Left hindlimb (tissue), 1 donor: Measurements from ENCODE around the gene ARRB2.

Experiments
- DNase-seq: peaks from one replicate; pipeline ENCODE4 v3.0.0-alpha.2; 2018

Gene ARRB2

GRCh38 chr17:4733073-4733531 lies 22.7 kb downstream of the ARRB2 start:
- no peak for DNase-seq

DNA sequence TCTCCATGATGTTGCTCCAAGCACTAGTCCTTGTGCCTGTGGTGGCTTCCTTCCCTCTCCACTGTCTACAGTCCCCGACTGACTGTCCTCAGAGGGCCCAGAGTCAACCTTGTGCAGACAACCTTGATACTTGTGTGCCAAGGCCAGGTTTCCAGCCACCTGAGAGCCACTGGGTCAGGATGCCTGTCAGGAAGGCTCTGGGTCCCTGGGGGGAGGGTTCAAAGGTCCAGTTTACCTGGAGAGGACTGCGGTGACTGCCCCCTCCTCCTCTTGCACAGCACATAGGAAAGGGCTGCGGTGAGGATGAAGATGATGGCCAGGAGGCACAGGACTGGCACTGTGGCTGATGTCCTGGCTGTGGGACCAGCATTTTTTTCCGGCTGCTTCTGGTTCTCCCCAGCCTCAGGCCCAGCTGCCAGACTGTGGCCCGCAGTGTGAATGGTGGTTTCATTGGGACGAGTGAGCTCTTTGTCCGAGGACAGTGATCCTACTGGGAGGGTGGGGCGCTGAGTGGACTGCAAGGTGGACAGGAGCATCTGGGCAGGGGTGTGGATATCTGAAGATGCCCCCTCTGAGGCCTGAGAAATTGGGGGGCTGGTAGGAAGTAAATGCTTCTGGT lies 24.5 kb downstream of the ARRB2 start:
- DNase-seq: no peak

DNA sequence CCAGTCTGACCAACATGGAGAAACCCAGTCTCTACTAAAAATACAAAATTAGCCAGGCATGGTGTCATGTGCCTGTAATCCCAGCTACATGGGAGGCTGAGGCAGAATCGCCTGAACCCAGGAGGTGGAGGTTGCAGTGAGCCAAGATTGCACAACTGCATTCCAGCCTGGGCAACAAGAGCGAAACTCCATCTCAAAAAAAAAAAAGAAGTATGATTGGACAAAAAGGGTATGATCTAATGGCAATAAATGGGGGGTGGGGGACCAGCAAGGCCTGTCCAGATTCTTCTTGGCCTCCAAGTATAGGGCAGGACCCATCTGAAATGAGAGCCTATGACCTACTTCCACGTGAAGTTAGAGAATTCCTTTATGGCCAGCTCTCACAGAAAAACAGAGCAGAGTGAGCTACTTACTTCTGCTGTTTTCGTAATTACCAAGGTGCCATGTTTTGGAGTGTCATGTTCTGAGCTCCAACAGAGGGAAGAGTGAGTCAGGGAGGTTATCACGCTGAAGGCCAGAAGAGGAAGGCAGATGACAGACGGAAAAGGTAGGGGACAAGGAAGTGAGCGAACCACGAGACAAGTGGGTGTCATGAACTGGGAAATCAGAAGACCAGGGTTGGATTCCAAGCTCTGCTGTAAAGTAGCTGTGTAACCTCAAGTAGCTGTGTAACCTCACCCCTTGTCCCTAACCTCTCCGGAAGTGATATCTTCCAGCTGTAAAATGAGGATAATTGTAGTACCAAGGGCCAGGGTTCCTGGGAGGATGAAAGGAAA lies 25.6 kb downstream of the ARRB2 start:
- no peak for DNase-seq

- no peak for DNase-seq
These were observed 28.0 kb downstream of the ARRB2 start for GRCh38 chr17:4738136-4739121.

- DNase-seq: peak; percentile 56
These were observed 28.9 kb downstream of the ARRB2 start, which contains the start of the genes CXCL16 and ZMYND15 for GRCh38 chr17:4739122-4740024. CXCL16 (minus strand) TSS chr17:4739928; CDS start chr17:4739339, 589 bp downstream. ZMYND15 (plus strand) TSS chr17:4739833; CDS start chr17:4740549, 716 bp downstream.

DNA sequence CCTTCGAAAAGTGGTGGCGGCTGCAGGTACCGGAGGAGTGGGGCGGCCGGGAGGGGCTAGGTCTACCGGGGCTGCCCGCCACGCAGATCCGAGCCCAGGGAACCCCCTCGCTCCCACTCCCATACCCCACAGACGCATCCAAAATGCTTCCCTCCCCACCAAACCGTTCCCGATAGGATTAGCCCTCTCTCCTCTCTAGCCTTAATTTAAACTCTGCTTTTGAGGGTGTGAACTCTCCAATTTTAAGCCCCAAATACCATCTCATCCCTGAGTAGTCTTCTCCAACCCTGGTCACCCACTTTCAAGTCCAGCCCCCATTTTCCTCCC lies 29.6 kb downstream of the ARRB2 start:
- DNase-seq: no peak

GRCh38 chr17:4740584-4740983 lies 30.2 kb downstream of the ARRB2 start:
- DNase-seq: no peak

DNA sequence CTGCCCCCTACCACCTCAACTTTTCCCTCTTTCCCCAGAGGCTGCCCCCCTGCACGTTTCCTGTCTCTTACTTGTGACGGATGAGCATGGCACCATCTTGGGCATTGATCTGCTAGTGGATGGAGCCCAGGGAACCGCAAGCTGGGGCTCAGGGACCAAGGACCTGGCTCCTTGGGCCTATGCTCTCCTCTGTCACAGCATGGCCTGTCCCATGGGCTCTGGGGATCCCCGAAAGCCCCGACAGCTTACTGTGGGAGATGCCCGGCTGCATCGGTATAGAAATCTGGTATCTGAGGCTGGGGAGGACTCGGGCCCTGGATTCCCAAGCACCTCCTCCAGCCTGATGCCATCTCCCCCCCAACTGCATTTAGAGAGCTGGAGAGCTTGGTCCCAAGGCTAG lies 31.1 kb downstream of the ARRB2 start:
- DNase-seq: no peak

DNA sequence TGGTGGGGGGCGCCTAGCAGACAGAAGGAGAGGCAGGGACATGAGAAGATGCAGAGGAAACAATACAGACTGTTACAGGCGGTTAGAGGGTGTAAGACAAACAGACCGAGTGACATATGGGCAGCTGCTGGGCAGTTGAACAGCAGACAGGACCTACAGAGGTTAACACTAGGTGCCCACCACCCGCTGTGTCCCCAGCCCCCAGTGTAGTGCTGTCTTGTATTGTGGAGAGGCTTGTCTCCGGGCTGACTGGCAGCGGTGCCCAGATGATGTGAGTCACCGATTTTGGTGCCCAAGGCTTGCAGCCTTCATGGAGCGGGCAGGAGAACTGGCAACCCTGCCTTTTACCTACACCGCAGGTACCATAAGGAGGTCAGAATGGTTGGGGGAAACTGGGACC lies 31.7 kb downstream of the ARRB2 start:
- DNase-seq: no peak

DNA sequence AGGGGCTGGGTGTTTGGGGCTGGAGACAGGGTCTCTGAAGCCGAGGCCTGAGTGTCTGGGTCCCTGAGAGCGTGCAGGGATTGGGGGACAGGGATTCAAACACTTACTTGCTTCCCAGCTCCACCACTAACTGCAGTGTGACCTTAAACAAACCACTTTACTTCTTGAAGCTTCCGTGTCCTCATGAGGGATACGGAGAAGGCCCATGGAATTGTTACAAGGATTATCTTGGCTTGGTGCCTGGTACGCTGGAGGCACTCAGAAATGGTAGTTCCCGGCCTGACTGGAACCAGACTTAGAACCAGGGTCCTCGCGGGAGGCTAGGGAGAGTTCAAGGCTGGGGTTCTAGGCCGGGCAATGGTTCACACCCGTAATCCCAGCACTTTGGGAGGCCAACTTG lies 32.2 kb downstream of the ARRB2 start:
- DNase-seq: no peak

DNA sequence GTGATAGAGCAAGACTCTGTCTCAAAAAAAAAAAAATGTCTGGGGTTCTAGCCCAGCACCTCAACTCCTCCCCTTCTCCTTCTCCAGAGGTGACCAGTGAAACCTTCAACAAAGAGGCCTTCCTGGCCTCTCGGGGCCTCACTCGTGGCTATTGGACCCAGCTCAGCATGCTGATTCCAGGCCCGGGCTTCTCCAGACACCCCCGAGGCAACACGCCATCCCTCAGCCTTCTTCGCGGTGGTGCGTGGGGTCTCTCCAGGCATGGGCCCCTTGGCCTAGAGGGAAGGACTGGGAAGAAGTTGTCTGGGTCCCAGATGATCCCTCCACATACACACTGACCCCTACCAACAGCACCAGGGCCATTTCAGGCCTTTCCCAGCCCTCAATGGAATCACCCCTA lies 32.8 kb downstream of the ARRB2 start:
- no peak for DNase-seq

DNA sequence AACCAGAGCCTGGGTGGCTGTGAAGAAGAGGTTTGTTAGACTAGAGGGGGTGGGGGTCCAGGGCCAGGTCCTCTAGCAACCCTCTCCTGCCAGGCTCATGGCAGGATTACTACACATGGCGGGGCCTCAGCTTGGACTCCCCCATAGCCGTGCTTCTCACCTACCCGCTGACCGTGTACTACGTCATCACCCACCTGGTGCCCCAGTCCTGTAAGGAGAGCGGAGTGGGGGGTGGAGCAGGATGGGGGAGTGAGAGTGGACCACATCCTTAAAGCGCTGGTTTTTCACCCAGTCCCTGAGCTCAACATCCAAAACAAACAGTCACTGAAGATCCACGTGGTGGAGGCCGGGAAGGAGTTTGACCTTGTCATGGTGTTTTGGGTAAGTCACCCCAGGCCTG lies 33.5 kb downstream of the ARRB2 start:
- no peak for DNase-seq

DNA sequence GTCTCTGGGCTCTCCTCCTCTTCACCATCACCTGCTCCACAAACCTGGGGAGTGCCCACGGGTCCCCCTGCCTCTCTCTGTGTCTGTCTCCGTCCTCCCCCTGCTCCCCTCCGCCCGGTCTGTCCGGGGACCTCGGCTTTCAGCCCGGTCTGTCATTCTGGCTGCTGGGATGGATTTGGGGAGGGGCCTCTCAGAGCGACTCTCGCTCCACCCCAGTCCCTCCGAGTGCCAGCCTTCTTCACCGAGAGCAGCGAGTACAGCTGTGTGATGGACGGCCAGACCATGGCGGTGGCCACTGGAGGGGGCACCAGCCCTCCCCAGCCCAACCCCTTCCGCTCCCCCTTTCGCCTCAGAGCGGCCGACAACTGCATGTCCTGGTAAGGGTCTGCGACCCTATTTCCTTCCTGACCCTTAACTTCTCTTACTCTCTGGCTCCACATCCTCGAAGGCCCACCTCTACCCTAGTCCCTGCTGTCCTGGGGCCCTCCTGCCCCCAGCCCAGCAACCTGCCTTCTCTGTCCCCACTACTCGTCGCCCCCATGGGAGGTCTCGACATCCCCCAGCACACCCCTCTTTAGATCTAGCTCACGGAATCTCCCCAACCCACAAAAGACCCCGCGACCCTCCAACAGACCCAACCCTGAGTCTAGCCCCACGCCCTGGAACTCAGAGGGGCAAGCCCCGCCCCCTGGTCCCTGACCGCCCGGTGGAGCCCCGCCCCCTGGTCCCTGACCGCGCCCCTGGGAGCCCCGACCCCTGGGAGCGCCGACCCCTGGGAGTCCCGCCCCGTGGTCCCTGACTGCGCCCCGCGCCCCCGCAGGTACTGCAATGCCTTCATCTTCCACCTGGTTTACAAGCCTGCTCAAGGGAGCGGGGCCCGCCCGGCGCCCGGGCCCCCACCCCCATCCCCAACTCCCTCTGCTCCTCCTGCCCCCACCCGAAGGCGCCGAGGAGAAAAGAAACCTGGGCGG lies 34.9 kb downstream of the ARRB2 start:
- no peak for DNase-seq

DNA sequence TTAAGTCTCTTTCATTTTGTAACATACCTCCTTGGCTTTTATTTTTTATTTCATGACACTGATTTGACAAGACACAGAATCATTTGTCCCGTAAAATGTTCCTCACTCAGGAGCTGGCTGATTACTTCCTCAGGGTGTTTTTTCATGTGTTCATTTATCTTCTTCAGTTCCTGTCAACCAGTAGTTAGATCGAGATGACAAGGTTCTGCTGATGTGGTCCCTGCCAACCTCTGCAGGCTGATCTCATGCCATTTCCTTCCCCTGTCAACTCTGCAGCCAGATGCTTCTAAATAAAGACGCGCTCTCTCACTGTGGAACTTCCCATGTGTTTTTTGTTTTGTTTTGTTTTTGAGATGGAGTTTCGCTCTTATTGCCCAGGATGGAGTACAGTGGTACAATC lies 37.4 kb downstream of the ARRB2 start:
- no peak for DNase-seq

GRCh38 chr17:4748686-4749085 lies 38.3 kb downstream of the ARRB2 start:
- no peak for DNase-seq

GRCh38 chr17:4750606-4751005 lies 40.2 kb downstream of the ARRB2 start:
- no peak for DNase-seq

GRCh38 chr17:4751932-4752331 lies 41.5 kb downstream of the ARRB2 start:
- no peak for DNase-seq

DNA sequence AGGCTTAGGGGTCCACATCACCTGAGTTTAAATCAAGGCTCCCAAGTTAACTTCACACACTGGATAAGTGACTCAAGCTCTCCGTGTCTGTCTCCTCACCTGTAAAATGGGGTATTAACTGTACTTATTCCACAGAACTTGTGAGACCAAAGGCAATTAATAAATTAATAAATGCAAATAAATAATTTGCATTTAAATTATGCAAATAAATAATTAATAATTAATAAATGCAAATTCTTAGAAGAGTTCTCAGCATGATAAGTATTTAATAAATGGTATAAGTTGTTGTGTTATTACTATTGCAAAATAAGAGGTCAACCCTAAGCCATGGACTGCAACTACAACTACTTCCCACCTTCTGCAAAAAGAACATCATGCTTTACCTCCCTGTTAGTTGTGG lies 43.0 kb downstream of the ARRB2 start:
- DNase-seq: no peak

DNA sequence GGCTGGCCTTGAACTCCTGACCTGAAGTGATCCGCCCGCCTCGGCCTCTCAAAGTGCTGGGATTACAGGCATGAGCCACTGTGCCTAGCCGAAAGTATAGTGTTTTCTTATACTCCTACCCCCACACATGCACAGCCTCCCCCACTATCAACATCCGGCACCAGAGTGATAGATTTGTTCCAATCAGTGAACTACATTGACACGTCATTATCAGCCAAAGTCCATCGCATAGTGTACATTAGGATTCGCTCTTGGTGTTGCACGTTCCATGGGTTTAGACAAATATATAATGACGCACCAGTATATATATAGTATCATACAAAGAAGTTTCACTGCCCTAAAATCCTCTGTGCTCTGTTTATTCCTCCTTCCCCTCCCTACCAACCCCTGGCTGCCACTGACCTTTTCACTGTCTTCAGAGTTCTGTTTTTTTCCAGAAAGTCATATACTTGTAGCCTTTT lies 49.4 kb downstream of the ARRB2 start:
- DNase-seq: no peak

DNA sequence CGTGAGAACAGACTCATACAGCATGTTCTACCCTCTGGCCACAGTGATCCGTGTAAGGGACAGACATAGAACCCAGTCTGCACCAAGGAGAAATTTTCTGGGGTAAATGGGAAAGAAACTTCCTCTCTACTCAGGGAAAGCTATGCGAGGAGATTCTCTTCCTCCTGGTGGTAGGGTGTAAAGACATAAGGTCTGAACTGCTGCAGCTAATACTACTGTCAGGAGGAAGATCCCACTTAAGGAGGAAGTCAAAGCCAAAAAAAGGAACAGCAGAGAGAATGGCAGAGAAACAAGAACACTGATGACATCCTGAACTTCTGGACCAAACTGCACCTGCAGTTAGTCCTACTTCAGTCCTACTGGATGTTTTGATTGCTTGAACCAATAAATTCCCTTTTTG lies 54.2 kb downstream of the ARRB2 start:
- no peak for DNase-seq

DNA sequence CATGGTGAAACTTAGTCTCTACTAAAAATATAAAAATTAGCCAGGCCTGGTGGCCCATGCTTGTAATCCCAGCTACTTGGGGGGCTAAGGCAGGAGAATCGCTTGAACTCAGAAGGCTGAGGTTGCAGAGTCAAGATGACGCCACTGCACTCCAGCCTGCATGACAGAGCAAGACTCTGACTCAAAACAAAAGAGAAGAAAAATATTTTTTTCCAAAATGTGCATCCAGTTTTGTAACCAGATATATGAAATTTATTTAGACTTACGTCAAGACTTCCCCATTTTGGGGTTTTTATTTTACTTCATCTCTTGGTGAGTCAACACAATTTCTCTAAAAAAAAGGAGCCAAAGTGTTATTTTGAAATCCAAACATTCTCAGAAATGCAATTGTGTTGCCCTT lies 55.8 kb downstream of the ARRB2 start:
- no peak for DNase-seq
